Measurements from ENCODE around the gene TNFRSF21.

TNFRSF21 gene

GRCh38 chr6:47258724-47259347 is 50.9 kb downstream of the TNFRSF21 start:
- no peak for TF ChIP-seq FOXM1 (IDR thresholded peaks at IDR 0.05; ENCODE audit: borderline replicate concordance, low read depth)
- no peak for TF ChIP-seq CEBPB (IDR thresholded peaks at IDR 0.05)
- no peak for TF ChIP-seq RAD21 (IDR thresholded peaks at IDR 0.05; ENCODE audit: low read depth)
- TF ChIP-seq ZBTB7A (IDR thresholded peaks at IDR 0.05; ENCODE audit: low read depth): no peak
- TF ChIP-seq EGR1 (IDR thresholded peaks at IDR 0.05): no peak
- TF ChIP-seq USF1 (IDR thresholded peaks at IDR 0.05): no peak
- TF ChIP-seq TEAD4 (IDR thresholded peaks at IDR 0.05): no peak
- TF ChIP-seq NFIC (IDR thresholded peaks at IDR 0.05): no peak
- no peak for TF ChIP-seq EP300 (IDR thresholded peaks at IDR 0.05; ENCODE audit: borderline replicate concordance)
- TF ChIP-seq YY1 (IDR thresholded peaks at IDR 0.05; ENCODE audit: low read depth): no peak
- TF ChIP-seq TCF12 (IDR thresholded peaks at IDR 0.05; ENCODE audit: low read depth): no peak
- no peak for TF ChIP-seq MAX (IDR thresholded peaks at IDR 0.05)
- TF ChIP-seq CREB1 (IDR thresholded peaks at IDR 0.05; ENCODE audit: low read depth): no peak
- no peak for TF ChIP-seq REST (IDR thresholded peaks at IDR 0.05; ENCODE audit: low read depth)

- no peak for TF ChIP-seq REST (IDR thresholded peaks at IDR 0.05; ENCODE audit: low read depth)
- no peak for TF ChIP-seq FOXM1 (IDR thresholded peaks at IDR 0.05; ENCODE audit: borderline replicate concordance, low read depth)
- no peak for TF ChIP-seq TEAD4 (IDR thresholded peaks at IDR 0.05)
- TF ChIP-seq NFIC (IDR thresholded peaks at IDR 0.05): no peak
- no peak for TF ChIP-seq YY1 (IDR thresholded peaks at IDR 0.05; ENCODE audit: low read depth)
- no peak for TF ChIP-seq CEBPB (IDR thresholded peaks at IDR 0.05)
- no peak for TF ChIP-seq TCF12 (IDR thresholded peaks at IDR 0.05; ENCODE audit: low read depth)
- no peak for TF ChIP-seq USF1 (IDR thresholded peaks at IDR 0.05)
- no peak for TF ChIP-seq EP300 (IDR thresholded peaks at IDR 0.05; ENCODE audit: borderline replicate concordance)
- TF ChIP-seq RAD21 (IDR thresholded peaks at IDR 0.05; ENCODE audit: low read depth): no peak
- no peak for TF ChIP-seq TAF1 (IDR thresholded peaks at IDR 0.05; ENCODE audit: low read depth)
- TF ChIP-seq EGR1 (IDR thresholded peaks at IDR 0.05): no peak
- TF ChIP-seq ZBTB7A (IDR thresholded peaks at IDR 0.05; ENCODE audit: low read depth): no peak
- no peak for TF ChIP-seq CREB1 (IDR thresholded peaks at IDR 0.05; ENCODE audit: low read depth)
- no peak for TF ChIP-seq MAX (IDR thresholded peaks at IDR 0.05)
Measured at GRCh38 chr6:47256981-47257730, 52.5 kb downstream of the TNFRSF21 start.

- TF ChIP-seq CREB1 (IDR thresholded peaks at IDR 0.05; ENCODE audit: low read depth) (no peak), MAX (IDR thresholded peaks at IDR 0.05) (no peak)
Measured at GRCh38 chr6:47256361-47256760, 53.3 kb downstream of the TNFRSF21 start.

GRCh38 chr6:47254906-47255305 is 54.8 kb downstream of the TNFRSF21 start:
- no peak for TF ChIP-seq EP300 (IDR thresholded peaks at IDR 0.05; ENCODE audit: borderline replicate concordance)
- no peak for TF ChIP-seq ZBTB7A (IDR thresholded peaks at IDR 0.05; ENCODE audit: low read depth)
- no peak for TF ChIP-seq TAF1 (IDR thresholded peaks at IDR 0.05; ENCODE audit: low read depth)
- TF ChIP-seq YY1 (IDR thresholded peaks at IDR 0.05; ENCODE audit: low read depth): no peak
- no peak for TF ChIP-seq TCF12 (IDR thresholded peaks at IDR 0.05; ENCODE audit: low read depth)
- no peak for TF ChIP-seq CREB1 (IDR thresholded peaks at IDR 0.05; ENCODE audit: low read depth)
- TF ChIP-seq CEBPB (IDR thresholded peaks at IDR 0.05): no peak
- no peak for TF ChIP-seq RAD21 (IDR thresholded peaks at IDR 0.05; ENCODE audit: low read depth)
- TF ChIP-seq USF1 (IDR thresholded peaks at IDR 0.05): no peak
- TF ChIP-seq EGR1 (IDR thresholded peaks at IDR 0.05): no peak
- TF ChIP-seq TEAD4 (IDR thresholded peaks at IDR 0.05): no peak
- no peak for TF ChIP-seq MAX (IDR thresholded peaks at IDR 0.05)
- TF ChIP-seq REST (IDR thresholded peaks at IDR 0.05; ENCODE audit: low read depth): no peak
- no peak for TF ChIP-seq NFIC (IDR thresholded peaks at IDR 0.05)
- no peak for TF ChIP-seq FOXM1 (IDR thresholded peaks at IDR 0.05; ENCODE audit: borderline replicate concordance, low read depth)

Measured in Ishikawa (cell line).